MM.1S (cell line): ENCODE data around the gene AUTS2.

ENCODE experiments used
- CTCF ChIP-seq: fragments of 300-600 bp; sonication (generic); IDR thresholded peaks from 2 replicates; pipeline ENCODE4 v1.5.1; 2016; ENCODE audit warnings: antibody characterized with exemption, low read length, mixed read lengths
- EZH2 ChIP-seq: fragments of 300-600 bp; sonication (generic); optimal IDR thresholded peaks from 2 replicates; pipeline ENCODE3; 2017; ENCODE audit warnings: low read depth, mild to moderate bottlenecking, antibody characterized with exemption, low read length, mixed read lengths

- TF ChIP-seq CTCF, result no peak
- TF ChIP-seq EZH2, result no peak
Observed at GRCh38 chr7:70487428-70487827, 889.2 kb downstream of the AUTS2 start.
